Activated CD8-positive, alpha-beta memory T cell treated with anti-CD3 and anti-CD28 coated beads for 1 hour (primary cell): Measurements from ENCODE around the gene SLC2A13.
"Not testable (repeated sequence)": the region's sequence is repeated elsewhere in the genome, so short reads cannot be mapped to it uniquely, and the experiment has no call there.

ENCODE experiments used
- DNase-seq, 2 donors: peaks; one replicate each; pipeline ENCODE4 v3.0.0-alpha.2; 2020; ENCODE audit warnings: low read depth in 1 of 2; ENCODE audit errors: extremely low read depth in 1 of 2

The SLC2A13 gene

DNA sequence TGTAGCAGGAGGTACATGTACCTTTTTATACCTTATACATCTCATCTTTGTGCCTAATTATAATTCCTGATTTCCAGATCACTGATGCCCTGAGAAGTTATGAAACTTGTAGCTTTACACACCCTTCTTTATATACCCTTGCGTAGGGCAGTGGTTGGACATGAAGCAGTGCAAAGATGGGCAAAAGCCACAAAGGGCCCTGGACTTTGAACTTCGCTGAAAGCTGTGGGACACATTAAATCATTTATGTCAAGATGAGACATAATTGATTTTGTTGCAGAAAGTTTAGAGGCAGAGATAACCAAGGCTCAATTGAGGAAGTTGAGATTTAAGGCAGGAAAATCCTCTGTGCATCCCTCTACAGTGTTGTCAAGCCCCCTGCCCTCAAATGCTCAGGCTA is 170.0 kb downstream of the SLC2A13 start:
- DNase-seq: no peak

DNA sequence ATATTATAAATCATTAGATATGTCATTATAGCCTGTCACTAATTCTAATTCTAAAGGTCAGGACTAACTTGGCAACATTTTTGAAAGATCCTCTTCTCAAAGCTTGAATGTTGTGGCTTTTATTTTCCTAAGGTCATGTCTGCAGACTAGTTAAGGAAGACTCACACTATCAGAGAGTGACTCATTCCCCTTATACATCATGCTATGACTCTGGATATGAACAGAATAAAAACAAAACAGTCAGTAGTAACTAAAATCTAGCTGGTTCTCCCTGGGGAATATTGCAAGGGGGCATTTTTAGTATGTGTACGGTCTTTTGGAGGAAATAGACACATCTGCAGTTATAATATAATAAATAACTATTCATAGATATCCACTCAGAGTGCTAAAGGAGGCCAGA is 170.6 kb downstream of the SLC2A13 start:
- DNase-seq: no peak

DNA sequence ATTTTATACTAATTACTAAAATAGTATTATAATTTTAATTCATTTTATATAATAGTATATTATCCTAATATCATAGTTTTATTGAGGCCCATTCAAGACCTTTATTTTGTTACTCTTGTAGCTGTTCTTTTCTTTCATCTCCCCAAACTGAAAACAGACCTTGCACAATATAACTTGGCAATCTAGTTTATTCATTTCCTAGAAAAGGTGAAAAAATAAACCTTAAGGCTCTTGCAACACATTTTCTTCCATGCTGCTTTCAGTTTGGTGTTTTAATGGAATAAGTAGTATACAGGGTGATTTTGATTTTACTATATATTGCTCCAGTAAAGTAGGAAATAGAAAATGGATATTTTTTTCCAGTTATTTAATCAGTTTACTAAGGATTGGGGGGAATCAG is 174.0 kb downstream of the SLC2A13 start:
- no peak for DNase-seq

DNA sequence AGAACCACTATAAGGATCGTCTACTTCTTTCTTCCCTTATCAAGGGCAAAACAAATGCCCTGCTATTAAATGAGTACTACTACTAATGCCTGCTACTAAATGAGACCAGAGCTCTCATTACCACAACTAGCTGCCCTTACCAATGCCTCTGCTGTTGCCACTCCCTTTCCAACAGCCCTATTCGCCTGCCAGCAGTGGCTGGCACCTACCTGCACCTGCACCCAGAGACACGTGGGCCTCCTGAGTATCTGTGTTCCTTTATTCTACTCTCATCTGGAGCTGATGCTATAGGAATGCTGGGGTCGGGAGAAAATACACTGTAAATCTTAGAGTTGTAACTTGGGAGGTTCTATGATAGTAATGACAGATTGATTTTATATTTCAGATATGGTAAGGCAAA is 174.7 kb downstream of the SLC2A13 start:
- no peak for DNase-seq

DNA sequence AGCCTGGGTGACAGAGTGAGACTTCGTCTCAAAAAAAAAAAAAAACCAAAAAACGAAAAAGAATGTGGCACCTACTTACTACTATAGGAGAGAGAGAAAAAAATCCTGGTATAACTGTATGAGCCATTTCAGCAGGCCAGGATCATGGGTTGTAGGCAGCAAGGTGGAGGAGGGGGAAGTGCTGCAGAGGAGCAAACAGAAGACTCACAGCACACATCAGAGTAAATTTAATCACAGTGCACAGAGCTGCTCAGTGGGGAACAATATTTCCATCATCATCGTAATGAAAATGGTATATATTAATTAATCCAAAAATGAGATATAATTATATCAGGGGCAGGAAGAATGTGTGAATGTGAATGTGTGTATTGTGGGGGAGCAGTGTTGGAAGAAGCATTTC is 175.8 kb downstream of the SLC2A13 start:
- DNase-seq: no peak

DNA sequence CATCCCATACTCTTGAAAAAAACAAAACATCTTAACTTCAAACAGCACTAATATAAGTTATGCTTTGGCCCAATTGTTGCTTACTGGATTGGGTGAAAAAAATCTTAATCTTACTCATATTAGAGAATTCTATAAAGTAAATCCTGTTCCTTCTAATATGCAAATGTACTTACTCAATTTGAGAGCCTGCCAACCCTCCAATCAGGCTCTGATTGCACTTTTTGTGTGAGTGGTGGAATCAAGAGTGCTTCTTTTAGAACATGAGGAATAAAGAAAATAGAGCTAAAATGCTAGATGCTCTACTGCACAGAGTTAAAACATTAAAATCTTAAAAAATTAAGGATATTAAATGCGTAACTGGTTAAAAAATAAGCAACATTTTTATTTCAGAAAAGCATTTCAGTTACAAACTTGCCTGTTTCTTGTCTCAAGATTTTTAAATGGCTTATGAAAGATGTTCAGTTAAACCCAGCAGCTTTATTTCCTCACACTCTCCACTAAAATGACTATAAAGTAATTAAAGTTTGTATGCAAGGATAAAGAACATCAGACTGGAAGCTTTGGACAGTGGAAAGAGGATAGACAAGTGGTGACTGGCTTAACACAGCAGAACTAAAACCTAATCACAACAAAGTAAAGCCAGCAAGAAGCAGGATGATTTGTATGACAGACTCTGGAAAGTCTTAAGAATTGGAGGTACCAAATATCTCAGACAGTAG is 177.5 kb downstream of the SLC2A13 start:
- DNase-seq: no peak

DNA sequence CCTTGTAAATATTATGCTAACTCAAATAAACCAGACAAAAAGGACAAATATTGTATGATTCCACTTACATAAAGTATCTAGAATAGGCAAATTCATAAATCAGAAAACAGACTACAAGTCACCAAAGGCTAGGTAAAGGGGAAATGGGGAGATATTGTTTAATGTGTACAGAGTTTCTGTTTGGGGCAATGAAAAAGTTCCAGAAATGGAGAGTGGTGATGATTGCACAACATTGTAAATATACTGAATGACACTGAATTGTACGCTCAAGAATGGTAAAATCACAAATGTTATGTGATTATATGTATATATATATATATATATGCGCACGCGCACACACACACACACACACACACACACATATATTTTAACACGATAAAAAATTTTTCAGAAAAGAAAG is 182.5 kb downstream of the SLC2A13 start:
- no peak for DNase-seq

DNA sequence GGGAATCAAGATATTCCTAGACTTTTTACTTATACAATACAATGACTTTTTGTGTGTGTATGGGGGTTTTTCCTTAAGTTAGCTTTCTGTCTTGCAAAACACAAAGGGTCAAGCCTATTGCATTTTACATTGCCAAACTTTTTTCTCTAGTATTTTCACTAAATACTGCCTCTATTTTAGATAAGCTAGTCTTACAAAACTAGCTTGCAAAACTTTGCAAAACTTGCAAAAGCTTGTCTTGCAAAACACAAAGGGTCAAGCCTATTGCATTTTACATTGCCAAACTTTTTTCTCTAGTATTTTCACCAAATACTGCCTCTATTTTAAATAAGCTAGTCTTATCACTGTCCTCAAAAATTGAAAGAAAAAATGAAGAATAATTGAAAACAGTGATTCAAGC is 183.3 kb downstream of the SLC2A13 start:
- not testable (repeated sequence) for DNase-seq

DNA sequence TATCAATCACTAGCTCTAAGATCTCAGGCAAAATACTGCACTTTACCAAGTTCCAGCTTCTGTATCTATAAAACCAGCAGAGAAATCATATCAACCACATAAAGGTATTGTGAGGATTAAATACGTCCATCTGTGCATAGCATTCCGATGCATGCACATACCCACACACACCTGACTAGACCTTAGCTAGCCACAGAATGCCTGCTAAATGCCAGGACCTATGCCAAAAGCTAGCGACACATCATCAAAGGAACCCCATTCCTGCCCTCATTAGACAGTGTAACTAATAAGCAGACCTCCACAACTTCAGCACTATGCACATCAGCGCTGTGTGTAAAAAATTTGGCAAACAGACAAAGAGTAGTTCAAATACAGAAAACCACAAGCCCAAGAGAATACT is 185.2 kb downstream of the SLC2A13 start:
- no peak for DNase-seq

DNA sequence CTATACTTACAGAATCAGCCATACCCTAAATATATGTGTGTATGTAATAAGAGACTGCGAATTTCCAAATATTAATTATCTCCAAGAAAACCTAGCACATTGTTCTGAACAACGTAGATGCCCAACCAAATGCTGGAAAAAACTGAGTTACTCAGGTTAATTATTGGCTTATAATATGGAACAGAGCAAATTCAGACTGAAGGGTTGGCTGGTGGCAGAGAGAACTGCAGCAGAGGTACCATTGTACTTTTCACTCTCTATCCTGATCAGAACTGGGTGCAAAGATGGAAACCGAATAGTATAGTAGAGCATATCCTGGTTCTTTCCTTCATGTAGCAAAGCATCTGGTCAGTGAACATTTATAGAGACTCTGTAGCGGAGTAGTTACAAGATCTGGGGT is 185.7 kb downstream of the SLC2A13 start:
- DNase-seq: no peak

DNA sequence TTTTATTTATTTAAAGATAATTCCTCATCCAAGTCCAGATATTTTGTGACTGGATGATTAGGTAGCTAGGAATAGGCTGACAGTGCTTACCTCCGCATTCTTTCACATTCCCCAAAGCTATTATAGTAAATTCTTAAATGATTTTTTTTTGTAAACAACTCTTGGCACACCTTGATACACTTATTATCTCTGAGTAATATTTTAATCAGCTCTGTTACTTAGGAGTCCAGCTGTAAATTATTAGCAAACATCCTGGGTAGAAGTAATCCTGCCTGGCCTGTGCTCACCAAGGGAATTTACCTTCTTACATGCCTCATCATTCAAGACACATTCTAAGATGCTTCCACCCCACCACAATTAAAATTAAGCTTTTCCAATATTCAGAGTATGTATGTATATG is 186.1 kb downstream of the SLC2A13 start:
- DNase-seq: no peak

DNA sequence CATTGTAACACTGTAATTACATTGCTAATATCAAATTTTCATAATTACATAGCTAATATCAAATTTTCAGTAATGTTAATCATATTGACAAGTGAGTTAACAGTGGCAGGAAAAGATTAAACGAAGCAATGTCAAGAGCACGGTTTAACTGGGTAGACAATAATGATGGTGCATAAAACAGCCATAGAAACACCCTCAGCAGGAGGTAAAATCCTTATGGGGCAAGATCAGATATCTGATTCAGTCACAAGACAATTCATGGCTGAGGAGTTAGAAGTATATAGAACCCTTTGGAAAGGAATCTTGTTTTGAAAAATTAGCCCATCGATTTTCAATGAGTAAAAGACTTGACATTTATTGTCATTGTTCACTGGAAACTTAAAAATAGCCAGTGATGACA is 190.6 kb downstream of the SLC2A13 start:
- DNase-seq: no peak

DNA sequence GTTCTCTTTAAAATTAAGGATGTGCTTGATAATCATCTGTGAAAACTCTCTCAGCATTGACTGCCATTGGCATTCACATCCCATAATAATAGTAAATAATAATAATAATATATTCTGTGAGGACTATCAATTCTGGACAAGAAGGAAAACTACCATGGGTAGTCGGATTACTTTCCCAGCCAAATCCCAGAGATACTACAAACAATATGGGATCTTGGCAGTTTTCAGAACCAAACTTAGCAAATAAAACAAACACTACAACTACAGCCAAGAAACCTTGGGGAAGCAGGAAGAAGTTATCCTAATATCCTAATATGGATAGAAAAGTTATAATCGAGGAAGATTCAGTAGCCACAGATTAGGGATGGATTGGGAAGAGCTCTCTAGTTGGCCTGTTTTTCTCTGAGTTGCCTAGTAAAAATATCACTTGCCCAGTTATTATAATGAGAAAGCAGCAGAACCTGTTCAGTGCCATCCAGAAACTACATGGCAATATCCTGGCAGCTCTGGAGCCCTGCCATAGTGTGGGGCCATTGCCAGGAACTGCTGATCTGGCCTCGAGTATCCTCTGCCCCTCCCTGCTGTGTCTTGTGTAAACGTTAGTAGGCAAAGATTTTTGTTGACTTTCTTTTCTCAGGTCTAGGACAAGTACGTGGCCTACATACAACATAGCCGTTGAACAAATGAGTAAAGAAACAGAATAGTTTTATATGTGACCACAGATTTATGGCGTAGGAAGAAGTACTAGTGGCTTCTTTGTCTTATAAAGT is 193.5 kb downstream of the SLC2A13 start:
- DNase-seq: no peak

DNA sequence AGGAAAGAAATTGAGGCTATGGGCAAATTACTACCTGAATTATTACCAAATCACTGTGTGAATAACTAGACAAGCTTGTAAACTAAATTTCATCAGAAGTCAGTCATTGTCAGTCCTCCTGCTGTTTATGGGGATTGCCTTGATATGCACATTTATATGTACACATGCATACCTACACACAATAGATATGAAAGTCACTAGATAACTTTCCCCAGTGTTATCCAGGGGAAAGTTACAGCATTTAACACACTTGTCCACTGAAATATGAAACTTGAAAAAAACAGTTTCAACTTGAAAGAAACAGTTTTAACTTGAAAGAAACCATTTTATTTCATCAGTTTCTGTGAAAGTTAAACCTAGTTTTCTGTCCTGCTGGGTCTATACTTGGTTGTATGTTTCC is 199.6 kb downstream of the SLC2A13 start:
- DNase-seq: no peak

DNA sequence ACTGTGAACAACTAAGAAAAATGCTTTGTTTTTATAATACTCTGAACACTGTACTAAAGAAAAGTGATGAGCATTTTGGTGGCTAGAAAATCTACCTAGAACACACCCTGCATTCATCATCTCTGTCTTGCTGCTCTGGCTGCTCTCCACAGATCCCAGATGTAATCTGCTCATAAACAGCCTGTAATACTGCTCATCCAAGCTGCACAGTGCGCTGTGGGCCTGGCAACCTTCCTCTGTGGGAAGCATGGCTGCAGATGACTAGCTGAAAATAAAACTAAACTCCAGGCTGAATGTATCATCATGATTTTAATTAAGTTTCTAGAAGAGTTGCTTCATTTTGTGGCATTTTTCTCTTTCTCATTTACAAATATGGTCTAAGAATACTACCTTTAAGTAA is 200.7 kb downstream of the SLC2A13 start:
- no peak for DNase-seq

DNA sequence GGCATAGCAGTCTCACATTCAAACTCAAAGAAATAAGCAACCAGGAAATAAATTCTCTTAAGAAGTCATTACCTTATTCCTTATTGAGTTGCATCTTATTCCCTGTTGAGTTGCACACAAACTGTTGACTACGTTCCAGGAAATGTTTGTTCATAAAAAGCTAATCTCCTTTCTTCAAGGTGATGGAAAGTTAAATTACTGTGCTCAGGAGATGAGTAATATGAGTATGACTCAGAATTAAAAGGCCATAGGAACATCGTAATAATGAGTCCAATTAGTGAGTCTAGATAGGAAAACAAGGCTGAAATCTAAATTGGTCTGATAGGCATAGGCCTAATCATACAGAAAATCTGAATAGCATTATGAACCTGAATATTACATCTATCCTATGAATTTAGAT is 203.1 kb downstream of the SLC2A13 start:
- no peak for DNase-seq

DNA sequence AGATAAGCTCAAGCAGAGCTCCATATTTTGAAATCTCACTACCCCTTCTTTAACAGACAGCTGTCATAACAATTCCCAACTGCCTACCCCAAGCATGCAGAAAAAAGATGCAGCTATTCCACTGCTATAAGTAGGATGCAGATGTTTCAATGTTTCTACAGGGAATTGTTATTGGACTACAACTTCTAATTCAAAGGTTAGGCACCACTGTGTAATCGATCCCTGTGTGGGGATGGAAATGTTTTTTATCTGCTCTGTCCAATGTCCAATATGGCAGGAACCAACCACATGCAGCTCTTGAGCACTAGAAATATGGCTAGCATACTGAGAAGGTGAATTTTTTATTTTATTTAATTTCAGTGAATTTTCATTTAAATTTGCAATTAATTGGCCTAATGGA is 208.6 kb downstream of the SLC2A13 start:
- no peak for DNase-seq

DNA sequence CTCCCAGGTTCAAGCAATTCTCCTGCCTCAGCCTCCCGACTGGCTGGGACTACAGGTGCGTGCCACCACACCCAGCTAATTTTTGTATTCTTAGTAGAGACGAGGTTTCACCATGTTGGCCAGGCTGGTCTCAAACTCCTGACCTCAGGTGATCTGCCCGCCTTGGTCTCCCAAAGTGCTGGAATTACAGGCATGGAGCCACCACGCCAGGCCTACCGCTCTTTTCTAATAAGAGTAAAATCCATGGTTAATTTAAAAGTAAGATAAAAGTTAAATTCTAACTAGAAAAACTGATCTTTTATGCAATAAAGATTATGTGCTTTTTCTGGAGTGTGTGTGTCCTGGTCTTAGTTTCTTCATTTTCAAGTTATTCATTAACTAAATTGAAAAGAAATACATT is 212.5 kb downstream of the SLC2A13 start:
- not testable (repeated sequence) for DNase-seq

DNA sequence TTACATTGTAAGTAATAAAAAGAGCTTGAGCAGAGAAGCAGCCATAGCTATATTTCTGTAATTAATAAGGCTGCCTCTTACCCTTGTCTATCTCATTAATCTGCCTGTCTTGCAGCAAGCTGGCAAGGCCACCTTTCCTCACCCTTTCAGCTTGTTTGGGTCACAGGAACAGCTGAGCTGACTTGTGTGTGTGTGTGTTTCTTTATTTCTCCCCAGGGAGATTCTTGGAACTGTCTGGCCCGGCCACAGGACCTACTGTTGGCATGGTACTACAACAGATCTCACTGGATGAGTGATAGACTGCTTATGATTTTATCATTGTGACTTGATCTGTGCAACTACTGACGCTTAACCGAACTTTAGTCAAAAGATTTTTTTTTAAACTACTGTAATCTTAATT is 213.7 kb downstream of the SLC2A13 start:
- DNase-seq: no peak

DNA sequence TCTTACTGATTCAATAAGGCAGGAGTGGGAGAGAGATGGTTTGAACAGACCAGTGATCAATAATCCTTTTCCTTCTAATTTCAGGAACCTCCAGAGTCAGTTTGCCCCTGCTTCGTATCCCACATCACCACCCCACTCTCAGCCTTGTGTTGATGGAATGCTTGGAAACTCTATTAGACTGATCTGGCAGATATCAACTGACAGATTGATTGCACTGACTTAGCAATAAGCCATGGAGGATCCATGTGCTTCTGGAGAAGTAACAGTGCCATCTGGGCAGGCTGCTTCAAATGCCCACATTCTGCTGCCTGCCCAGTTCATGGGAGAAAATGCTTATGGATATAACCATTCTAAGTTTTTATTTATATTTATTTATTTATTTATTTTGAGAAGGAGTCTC is 218.0 kb downstream of the SLC2A13 start:
- no peak for DNase-seq

DNA sequence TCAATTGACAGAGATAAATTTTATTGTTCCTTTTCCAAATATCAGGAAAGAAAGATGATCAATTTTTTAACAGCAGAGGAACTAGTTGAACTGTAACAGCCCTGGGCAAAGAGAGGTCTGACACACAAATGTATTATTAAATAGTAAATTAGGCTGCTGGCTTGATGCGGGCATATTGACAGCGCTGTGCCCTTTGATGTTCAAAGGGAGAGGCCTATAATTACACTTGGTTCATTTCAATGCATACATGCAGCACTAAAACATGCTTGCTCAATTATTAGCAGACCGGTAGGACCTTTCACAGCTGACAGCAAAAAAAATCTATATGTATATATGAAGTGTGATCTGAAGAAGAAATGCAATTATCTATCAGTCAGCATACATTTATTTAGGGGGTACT is 219.8 kb downstream of the SLC2A13 start:
- DNase-seq: no peak

DNA sequence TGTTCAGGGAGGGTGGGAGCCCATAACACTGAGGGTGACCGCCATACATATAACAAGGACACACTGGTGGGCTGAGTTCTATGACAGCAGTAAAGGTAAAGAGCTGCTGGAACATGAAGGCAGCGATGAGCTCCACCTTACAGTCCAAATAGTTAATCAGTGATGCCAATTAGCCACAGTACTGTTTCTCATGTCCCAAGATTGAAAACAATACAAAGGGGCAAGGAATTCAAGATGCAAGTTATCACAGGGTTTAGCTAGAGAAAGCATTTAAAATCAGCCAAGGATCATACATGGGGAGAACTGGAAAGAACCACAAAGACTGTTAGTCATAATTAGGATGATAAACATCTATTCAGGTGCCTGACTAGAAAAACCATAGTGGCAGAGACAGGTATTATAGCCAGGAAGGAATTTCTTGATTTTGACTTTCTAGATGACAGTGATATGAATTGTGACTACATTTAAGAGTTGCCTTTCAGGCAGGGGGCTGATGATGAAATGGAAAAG is 221.2 kb downstream of the SLC2A13 start:
- DNase-seq: no peak
